COLO829 (cell line): ENCODE data around the gene CPNE5.

ENCODE experiments used
- DNase-seq: peaks from one replicate; pipeline ENCODE4 v3.0.0; 2012; ENCODE audit warnings: low spot score

The CPNE5 gene

DNA sequence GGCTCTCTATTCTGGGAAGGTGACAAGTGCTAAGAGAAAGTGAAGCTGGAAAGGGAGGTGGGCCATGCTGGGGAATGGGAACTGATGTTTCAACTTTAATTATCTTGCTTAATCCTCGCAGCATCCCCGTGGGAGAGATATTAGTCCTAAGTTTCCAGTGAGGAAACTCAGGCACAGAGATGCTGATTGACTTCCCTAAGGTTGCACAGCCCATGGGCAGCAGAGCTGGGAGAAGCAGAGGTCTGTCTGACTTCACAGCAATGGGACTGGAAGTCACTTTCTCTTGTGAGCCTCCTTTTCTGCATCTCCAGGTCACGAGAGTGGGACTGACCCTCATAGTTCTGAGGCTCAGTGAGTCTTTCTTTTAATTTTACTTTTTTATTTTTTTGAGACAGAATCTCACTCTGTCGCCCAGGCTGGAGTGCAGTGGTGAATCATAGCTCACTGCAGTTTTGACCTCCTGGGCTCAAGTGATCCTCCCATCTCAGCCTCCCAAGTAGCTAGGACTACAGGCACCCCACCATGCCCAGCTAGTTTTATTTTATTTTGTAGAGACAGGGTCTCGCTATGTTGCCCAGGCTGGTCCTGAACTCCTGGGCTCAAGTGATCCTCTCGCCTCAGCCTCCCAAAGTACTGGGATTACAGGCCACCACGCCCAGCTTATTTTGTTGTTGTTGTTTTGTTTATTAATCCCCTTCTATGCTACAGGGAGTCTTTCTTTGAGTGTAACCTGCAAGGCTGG lies 139.0 kb downstream of the CPNE5 start:
- DNase-seq = no peak

DNA sequence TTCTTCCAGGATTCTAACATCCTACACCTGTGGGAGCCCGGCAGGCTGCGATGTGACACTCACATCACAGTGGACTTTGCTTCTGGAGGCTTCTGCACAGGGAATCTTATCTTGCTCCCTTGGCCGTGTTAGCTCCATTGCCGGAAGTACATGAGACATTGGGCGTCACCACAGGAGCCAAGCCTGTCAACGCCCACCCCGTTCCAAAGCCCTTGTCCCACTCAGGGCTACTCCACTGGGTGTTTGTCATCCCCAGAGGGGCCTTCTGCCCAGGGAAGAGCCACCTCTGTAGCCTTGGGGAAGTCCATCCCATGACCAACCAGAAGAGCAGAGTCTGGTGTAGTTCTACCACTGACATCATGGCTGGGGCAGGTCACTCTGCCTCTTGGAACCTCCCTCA lies 139.9 kb downstream of the CPNE5 start:
- no peak for DNase-seq

DNA sequence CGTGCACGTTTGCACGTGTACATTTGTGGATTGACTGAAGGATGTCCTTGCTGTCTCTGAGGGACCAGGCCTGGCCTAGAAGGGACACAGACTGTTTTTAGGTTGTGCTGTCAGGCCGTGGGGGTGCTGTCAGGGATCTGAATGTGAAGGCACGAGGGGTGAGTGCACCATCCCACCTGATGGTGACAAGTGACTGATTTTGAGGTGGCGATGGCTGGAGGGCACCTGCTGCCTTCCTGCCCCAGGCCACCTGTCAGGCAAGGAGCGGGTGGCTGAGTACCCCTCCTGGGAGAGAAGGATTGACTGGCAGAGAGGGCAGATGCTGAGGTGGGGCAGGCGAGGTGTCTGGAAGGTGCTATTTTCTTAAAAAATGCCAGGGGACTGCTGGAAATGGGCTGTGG lies 140.4 kb downstream of the CPNE5 start:
- no peak for DNase-seq

DNA sequence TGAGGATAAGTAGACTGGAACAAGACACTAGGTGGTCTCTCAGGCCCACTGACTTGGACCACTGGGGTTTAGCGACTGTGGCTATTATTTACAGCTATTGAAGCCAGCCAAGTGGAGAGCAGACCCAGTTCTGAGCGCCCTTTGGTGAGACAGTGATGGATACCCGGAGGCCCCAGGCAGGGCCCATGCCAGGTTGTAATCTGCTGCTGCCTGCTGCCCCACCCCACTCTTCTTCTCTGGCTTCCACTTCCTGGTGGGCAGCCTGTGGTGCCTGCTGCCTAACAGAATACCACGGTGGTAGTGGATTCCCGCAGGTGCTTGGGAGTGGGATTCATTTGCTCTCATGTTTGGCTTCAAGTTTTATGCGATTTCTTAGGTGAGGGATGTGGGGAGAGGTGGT lies 141.0 kb downstream of the CPNE5 start:
- DNase-seq = no peak

DNA sequence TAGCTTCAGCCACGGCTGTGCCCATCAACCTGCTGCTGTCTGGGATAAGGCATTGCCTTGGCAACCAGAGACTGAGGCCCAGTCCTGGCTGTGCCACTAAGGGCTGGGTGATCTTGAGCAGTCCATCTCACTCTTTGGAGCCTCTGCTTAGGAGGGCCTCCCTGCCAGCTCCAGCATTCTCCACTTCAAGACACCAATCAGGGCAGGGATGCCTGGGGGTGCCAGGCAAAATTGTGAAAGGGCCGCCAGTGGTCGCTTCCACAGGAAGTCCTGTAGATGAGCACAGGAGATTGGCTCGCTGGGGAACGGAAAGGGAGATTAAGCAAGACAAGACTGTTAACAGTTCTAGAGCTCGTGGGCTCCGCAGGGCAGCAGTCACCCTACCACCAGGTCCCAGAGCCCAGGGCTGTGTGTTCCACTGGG lies 141.8 kb downstream of the CPNE5 start, which contains the start of gene RAB44:
Gene RAB44 (plus strand): TSS at position 346 of the 423 bp plus-strand sequence. CDS start 6,410 bp downstream, outside the sequence.
- no peak for DNase-seq

DNA sequence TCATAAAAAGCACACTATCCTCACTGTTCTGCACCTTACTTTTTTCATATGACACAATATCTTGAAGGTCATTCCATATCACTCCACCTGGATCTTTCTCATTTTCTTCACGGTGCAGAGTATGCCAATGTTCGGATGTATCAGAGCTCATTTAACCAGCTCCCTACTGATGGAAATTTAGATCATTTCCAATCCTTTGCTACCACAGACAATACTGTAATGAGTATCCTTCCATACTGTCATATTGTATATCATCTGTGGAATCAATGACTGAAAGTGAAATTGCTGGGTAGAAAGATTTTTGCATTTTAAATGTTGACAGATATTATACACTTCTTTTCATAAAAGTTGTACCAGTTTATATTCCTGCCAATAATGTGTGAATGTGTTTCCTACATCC lies 143.8 kb downstream of the CPNE5 start:
- DNase-seq = no peak

DNA sequence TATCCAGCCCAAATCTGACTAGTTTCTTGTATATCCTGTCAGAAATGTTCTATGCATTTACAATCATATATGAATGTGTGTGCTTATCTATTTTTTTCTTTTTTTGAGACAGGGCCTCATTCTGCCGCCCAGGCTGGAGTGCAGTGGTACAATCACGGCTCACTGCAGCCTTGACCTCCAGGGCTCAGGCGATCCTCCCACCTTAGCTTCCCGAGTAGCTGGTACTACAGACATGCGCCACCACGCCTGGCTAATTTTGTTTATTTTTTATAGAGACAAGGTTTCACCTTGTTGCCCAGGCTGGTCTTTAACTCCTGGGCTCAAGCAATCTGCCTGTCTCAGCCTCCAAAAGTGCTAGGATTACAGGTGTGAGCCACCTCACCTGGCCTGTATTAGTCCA lies 144.6 kb downstream of the CPNE5 start:
- DNase-seq = no peak

DNA sequence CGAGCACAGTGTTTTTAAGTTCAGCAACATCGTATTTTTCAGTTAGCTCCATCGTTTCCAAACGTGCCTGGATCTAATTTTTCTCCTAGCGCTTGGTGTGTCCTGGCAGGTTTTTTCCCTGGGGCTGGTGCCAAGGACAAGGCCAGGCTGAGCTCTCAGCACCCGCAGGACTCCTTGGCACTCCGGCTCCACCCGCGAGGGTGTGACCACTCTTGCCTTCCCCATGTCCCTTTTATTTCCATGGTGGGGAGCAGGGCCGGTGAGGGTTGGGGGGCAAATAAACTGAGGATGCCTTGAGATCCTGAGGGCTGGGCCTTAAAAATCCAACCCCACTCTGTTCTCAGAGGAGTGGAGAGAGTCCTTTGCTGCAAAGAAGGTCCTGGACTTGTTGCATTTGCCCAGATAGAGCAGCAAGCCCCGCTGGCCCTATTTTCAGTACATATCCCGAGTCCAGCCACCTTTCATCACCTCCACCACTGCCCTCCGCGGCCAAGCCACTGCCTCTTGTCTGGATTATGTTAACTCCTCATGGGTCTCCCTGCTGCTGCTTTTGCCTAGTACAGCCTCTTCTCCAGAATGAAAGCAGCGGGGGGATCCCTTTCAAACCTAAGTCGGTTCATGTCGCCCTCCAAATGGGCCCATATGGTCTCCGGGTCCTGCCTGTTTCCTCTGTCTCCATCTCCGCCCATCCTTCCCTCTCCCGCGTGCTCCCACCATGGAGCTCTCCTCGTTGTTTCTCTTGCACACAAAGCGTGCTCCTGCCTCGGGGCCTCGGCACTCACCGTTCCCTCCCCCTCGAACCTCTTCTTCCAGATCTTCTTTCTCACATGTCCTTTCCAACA lies 146.2 kb downstream of the CPNE5 start:
- no peak for DNase-seq

DNA sequence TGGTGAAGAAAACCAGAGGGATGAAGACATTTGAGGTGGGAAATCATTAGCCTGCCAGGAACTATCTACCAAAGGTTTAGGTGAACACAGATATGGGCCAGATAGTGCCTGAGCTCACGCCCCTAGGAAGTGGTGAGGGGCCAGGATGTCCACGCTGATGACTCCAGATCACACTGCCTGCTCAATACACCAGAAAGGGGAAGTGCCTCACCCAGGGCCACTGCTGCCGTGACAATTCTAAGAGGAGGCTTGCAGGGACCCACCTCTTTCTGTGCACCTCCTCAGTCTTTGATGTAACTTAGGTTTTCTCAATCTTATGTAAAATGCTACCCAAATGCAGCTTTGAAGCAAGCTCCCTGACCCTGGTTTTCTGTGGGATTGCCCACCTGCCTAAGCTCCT lies 147.0 kb downstream of the CPNE5 start:
- no peak for DNase-seq

DNA sequence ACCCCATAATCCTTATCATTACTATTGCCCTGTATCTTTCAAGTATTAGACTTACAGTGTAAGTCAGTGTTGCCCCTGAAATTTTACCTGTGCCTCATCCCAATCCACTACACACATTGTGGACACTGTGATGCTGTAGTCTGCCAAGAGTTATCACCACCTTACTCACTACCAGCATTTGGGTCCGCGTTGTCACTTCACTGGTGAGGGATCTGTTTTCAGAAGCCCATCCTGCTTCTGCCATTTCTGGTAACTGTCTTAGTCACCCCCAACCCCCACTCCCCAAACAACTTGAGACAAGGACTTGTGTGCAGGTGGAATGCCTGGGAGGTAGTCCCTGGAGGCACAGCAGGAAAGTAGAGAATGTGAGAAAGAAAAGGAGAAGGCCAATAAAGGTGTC lies 147.6 kb downstream of the CPNE5 start:
- no peak for DNase-seq

DNA sequence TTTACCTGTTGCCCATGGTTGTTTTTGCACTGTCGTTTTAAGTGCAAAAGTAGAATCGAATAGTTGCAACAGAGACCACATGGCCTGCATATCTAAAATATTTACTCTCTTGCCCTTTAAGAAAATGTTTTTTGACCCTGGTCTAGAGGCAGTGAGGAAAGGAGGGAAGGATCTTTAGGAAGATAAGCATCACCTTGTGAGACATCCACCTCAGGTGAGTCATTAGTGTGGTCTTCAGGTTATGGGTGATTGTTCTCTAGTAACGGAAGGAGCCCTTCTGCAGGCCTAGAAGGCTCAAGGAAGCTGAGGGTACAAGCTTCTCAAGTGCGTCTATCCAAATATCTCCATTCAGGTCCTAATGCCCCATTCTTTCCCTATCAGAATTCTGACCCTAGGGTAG lies 148.2 kb downstream of the CPNE5 start:
- DNase-seq = no peak
